MCF 10A (cell line): ENCODE data around the gene RNF44. TPM values are rescaled to one million over a fixed set of nuclear protein-coding genes. Genes with fewer than 3 reads are reported as not detected.

ENCODE experiments used
- BruUV-seq: library from RNA; stranded (reverse); fragments of 400-500 nt; replicated peaks from 2 replicates; lab custom pipeline; 2021; lab: Mats Ljungman, UMichigan
- CTCF ChIA-PET: fragments of 300-600 bp; sonication (Branson Sonifier 250); formaldehyde crosslinking; extraction: SDS; loops from one replicate; lab custom pipeline; 2021; ENCODE audit warnings: antibody characterized with exemption, inconsistent platforms; lab: Yijun Ruan, JAX
- POLR2A ChIA-PET: fragments of 300-600, 350-650 bp; sonication (Branson Sonifier 250); formaldehyde crosslinking; extraction: SDS; loops from one replicate; lab custom pipeline; 2020; ENCODE audit warnings: antibody characterized with exemption, inconsistent platforms; lab: Yijun Ruan, JAX
- DNase-seq: peaks from one replicate; pipeline ENCODE4 v3.0.0-alpha.2; 2018; ENCODE audit not compliant: unreplicated experiment
- H3K27ac Mint-ChIP-seq: one replicate; pipeline ENCODE4 v1.8.0; 2022; ENCODE audit warnings: mild to moderate bottlenecking, low read depth, mixed read lengths; ENCODE audit not compliant: unreplicated experiment
- H3K27me3 Mint-ChIP-seq: one replicate; pipeline ENCODE4 v1.8.0; 2022; ENCODE audit warnings: mixed read lengths; ENCODE audit not compliant: insufficient read depth, unreplicated experiment
- H3K36me3 Mint-ChIP-seq: one replicate; pipeline ENCODE4 v1.8.0; 2022; ENCODE audit warnings: mild to moderate bottlenecking, moderate library complexity, mixed read lengths; ENCODE audit not compliant: insufficient read depth, unreplicated experiment
- H3K4me1 Mint-ChIP-seq: one replicate; pipeline ENCODE4 v1.8.0; 2022; ENCODE audit warnings: mixed read lengths; ENCODE audit not compliant: insufficient read depth, unreplicated experiment
- H3K4me3 Mint-ChIP-seq: one replicate; pipeline ENCODE4 v1.8.0; 2022; ENCODE audit warnings: mild to moderate bottlenecking, moderate library complexity, mixed read lengths; ENCODE audit not compliant: unreplicated experiment
- H3K9me3 Mint-ChIP-seq: one replicate; pipeline ENCODE4 v1.8.0; 2022; ENCODE audit warnings: mixed read lengths; ENCODE audit not compliant: unreplicated experiment
- CTCF ChIP-seq: fragments of 200-600 bp; IDR thresholded peaks from one replicate; pipeline ENCODE4 v1.8.0; 2022; ENCODE audit warnings: antibody characterized with exemption, mild to moderate bottlenecking; ENCODE audit not compliant: unreplicated experiment
- intact Hi-C: fragments of 100-400 bp; cut with micrococcal nuclease; formaldehyde crosslinking; loops from 2 replicates; pipeline ENCODE4 v1.14.1; 2022
- total RNA-seq: library from RNA; stranded (reverse); gene quantifications from 2 replicates; pipeline ENCODE4 v1.2.3, GENCODE V29; 2022

Gene RNF44
- total RNA-seq, 1 experiment from 2014 or later: 60.1 TPM

DNA sequence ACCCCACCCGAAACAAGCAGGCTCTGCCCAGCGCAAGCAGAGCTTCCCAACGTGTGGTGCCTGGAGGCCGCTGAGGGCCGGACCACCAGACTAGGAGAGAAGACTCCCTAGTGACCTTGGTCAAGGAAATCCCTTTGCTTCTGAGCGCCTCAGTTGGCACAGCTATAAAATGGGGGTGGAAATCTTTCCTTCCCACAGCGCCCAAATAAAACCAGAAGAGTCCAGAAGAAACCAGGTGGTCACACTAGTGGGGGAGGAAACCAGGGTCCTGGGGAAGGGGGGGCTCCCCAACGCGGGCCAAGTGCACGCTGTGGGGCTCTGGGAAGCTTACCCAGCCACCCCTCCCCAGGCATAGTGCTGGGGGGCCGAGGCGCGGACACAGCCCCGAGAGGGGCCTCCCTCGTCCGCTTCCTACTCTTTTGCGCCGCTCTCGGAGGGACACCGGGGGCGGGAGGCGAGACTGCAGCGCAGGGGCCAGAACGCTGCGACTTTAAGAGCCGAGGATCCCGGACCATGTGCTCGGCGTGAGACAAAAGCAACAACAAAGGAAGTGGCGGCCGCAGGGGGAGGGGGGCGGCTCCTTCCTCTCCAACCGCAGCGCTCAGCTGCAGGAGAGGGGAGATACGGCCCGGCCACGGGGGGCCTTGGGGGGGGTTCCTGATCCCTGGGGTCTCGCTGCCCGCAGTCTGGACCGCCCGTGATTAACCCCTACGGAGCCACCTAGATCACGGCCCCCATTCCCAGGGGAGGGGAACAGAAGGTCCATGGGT, 885 bp downstream of the RNF44 start:
- Mint-ChIP-seq H3K4me3 (peak overlapping the region; percentile 91), H3K9me3 (no peaks in the 10 kb centered on the region), H3K27ac (peak overlapping the region; percentile 98), H3K4me1 (peaks cover 42% of the 10 kb centered on the region), H3K36me3 (peaks cover 40% of the 10 kb centered on the region), H3K27me3 (no peaks in the 10 kb centered on the region)
- intact Hi-C loops: no loop called here
- CTCF ChIA-PET: interaction anchor here (0.6 to 5.2 kb wide), 15 partner anchors 11 to 150 kb away, joined by 3 to 39 read pairs (median 5); partner anchors contain the start of genes CLTB and FAF2
- no peak for TF ChIP-seq CTCF
- DNase-seq: peak; percentile 88
- POLR2A ChIA-PET: interaction anchor here (0.5 to 8.3 kb wide), 38 partner anchors 7 to 919 kb away, joined by 3 to 154 read pairs (median 6); partner anchors contain the start of genes CDHR2, CLTB, FAF2 and HIGD2A
- BruUV-seq: TSS peak; percentile 26

- TF ChIP-seq CTCF: no peak
- Mint-ChIP-seq H3K27me3 (no peaks in the 10 kb centered on the region), H3K4me3 (peak overlapping the region; percentile 91), H3K36me3 (peaks cover 44% of the 10 kb centered on the region), H3K9me3 (no peaks in the 10 kb centered on the region), H3K4me1 (peaks cover 37% of the 10 kb centered on the region), H3K27ac (peak overlapping the region; percentile 98)
- DNase-seq: no peak
- ChIA-PET POLR2A (interaction anchor here (0.7 to 8.3 kb wide), 23 partner anchors 8 to 766 kb away, joined by 3 to 154 read pairs (median 10); partner anchors contain the start of genes CDHR2, CLTB, FAF2 and HIGD2A), CTCF (interaction anchor here (0.5 to 5.2 kb wide), 14 partner anchors 11 to 149 kb away, joined by 3 to 39 read pairs (median 4); partner anchors contain the start of genes CLTB and FAF2)
- intact Hi-C loops: no loop called here
- TSS peak; percentile 64 for BruUV-seq
These were observed 1.5 kb downstream of the RNF44 start for GRCh38 chr5:176535664-176536131.

GRCh38 chr5:176535101-176535663, 2.0 kb downstream of the RNF44 start:
- BruUV-seq: no TSS peak

More at GRCh38 chr5:176535101-176535663, 2.0 kb downstream of the RNF44 start:
- H3K9me3 Mint-ChIP-seq: no peaks in the 10 kb centered on the region
- peak overlapping the region; percentile 91 for H3K4me3 Mint-ChIP-seq
- H3K27me3 Mint-ChIP-seq: no peaks in the 10 kb centered on the region
- peaks cover 37% of the 10 kb centered on the region for H3K4me1 Mint-ChIP-seq
- intact Hi-C loops: no loop called here
- H3K27ac Mint-ChIP-seq: peak overlapping the region; percentile 98
- peak; percentile 38 for DNase-seq
- no peak for TF ChIP-seq CTCF
- peaks cover 46% of the 10 kb centered on the region for H3K36me3 Mint-ChIP-seq
- CTCF ChIA-PET: interaction anchor here (0.5 to 5.2 kb wide), 10 partner anchors 10 to 118 kb away, joined by 3 to 39 read pairs (median 4); partner anchors contain the start of genes CLTB and FAF2
- POLR2A ChIA-PET: interaction anchor here (0.6 to 8.3 kb wide), 20 partner anchors 9 to 766 kb away, joined by 3 to 154 read pairs (median 9); partner anchors contain the start of genes CLTB, FAF2, HIGD2A and NOP16
